Measurements from ENCODE around the gene ATPAF2.
"Not testable (repeated sequence)": the region's sequence is repeated elsewhere in the genome, so short reads cannot be mapped to it uniquely, and the experiment has no call there.

ATPAF2 gene

GRCh38 chr17:18009609-18010420, 29.2 kb downstream of the ATPAF2 start:
- DNase-seq (ENCODE audit: low read depth) = no peak

DNA sequence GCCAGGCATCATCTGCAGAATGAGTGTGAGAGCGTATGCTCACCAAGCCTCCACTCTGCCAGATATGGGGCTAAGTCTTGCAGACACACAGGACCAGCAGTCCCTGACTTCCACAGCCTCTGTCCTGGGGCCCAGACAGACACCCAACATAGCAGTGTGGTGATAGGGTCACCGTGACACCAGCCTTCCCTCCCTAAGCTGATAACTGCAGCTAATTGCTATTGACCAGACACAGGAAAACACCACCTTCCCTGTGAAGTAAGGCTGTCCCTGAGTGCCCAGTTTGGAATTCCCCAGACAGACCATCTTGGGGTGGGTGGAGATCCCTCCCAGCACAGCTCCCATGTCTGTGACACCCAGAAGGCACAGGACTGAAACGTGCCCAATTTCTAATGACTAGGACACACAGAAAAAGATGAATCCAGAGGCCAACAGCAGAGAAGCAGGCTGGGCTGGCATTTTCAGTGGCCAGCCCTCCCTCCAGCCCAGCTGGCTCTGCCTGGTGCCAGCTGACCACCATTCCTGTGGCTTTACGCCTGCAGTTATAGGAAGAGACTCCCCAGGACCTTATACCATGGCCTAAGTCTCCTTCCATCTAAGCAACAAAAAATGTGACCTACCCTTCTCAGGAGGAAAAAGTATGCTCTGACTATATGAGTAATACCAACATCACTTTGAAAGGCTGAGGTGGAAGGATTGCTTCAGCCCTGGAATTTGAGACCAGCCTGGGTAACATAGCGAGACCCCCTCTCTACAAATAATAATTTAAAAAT, 30.3 kb downstream of the ATPAF2 start:
- DNase-seq (ENCODE audit: low read depth) = peak; percentile 16

DNA sequence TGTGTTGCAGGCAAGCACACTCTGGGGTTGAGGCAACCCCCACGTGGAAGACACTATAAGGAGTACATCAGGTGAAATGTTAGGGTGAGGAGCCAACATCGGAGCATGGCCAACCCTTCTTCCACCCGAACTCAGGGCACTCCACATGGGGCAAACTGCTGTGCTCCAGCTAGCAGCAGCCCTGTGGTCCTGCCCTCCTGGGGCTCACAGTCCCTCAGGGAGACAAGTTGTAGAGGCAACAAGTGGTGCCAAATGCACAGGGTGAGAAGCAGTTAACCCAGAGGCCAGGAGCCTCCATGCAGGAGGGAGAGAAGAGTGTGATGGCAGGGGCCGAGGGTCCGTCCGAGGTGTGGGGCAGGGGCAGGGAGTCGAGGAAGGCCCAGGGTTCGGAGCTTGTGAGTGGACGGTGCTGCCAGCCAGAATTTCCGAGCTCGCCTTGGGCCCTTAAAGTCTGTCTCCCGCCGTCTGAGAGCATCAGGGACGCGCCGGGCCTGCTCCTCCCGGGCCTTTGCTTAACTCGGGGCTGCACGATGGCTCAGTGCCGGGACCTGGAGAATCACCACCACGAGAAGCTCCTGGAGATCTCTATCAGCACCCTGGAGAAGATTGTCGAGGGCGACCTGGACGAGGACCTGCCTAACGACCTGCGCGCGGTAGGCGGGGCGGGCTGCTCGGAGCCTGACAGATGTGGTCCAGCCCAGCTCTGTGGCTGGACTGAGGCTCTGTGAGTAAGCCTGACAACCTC, 32.3 kb downstream of the ATPAF2 start:
- DNase-seq (ENCODE audit: low read depth) = no peak

DNA sequence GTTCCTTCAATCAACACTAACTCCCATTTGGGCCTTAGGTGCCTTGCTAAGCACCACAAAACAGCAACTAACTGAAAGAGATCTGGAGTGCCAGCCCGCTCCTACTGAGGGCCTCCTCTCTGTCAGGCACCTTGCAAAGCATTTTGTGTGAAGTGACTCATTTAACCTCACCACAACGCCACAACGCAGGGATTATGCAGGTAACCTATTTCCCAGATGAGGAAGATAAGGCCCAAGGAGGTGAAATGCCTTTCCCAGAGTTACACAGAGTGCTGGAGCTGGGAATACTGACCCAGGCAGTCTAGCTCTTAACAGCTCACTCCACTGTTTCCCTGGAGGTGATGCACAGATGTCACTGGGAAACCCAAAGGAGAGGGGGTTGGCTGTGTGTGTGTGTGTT, 33.5 kb downstream of the ATPAF2 start:
- no peak for DNase-seq (ENCODE audit: low read depth)

GRCh38 chr17:18004884-18005305, 34.1 kb downstream of the ATPAF2 start:
- no peak for DNase-seq (ENCODE audit: low read depth)

- no peak for DNase-seq (ENCODE audit: low read depth)
Measured at GRCh38 chr17:18004345-18004744, 34.6 kb downstream of the ATPAF2 start.

DNA sequence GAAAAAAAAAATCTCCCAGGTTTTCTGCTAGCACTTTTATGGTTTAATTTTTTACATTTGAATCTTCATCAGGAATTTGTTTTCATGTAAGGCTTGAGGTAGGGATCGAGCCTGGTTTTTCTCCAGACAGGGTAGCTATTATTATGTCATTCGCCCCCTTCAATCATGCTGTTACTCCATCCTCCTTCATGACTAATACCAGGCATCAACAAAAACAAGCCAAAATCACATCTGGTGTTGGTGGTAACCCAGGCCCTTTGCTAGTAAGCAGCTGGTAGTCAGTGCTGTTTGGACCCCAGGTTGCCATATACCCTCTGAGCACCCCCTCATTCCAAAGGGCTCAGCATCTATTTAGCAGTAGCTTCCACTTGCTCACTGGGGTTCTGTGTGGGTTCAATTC, 36.8 kb downstream of the ATPAF2 start:
- peak; percentile 21 for DNase-seq (ENCODE audit: low read depth)

DNA sequence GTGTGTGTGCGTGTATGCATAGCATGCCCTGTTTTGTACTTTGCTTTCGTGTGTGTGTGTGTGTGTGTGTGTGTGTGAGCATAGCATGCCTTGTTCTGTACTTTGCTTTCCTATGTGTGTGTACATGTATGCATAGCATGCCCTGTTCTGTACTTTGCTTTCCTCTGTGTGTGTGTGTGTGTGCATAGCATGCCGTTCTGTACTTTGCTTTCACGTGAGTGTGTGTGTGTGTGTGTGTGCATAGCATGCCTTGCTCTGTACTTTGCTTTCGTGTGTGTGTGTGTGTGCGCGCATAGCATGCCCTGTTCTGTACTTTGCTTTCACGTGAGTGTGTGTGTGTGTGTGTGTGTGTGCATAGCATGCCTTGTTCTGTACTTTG, 38.9 kb downstream of the ATPAF2 start:
- DNase-seq (ENCODE audit: low read depth) = no peak

DNA sequence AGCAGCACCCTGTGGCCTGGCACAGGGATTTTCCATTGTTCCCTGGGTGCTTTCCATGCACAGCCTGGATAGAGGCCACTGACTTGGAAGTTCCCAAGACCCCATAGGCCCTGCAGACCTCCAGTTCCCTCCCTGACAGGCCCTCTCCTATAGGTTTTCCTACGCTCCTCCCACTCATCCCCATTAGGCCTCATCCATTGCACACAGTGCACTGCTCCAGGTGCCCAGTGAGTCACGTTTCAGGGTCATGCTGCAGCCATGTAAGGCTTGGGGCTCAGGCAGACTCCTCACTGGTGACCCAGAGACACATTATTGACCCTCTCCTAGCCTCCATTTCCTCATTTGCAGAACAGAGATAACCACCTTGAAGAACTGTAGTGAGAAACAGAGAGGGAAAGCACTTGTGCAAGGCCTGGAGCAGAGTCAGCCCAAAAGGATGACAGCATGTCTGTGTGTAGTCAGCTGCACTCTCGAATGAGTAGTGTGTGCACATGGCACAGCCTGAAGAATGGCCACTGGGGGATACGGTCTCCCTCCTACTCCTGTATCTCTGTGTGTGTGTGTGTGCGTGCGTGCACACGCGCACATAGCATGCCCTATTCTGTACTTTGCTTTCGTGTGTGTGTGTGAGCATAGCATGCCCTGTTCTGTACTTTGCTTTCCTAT, 39.5 kb downstream of the ATPAF2 start:
- no peak for DNase-seq (ENCODE audit: low read depth)

DNA sequence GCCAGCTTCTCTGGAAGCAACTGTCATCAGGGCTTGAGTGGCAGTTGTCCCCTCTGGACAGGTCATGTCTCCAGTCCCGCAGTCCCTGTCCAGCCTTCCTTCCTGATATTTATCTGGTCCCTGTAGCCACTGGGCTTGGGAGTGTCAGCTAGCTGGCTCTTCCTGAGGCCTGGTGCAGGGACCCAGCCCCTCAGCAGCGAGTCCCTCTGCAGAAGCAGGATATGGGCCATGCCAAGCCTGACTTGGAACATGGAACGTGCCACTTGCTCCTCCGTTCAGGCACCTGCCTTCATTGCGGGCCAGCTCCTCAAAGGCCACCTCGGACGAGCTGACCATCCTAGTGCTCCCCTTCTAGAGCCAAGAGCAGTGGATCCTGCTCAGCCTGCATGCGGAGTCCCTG, 40.0 kb downstream of the ATPAF2 start:
- DNase-seq (ENCODE audit: low read depth) = no peak

DNA sequence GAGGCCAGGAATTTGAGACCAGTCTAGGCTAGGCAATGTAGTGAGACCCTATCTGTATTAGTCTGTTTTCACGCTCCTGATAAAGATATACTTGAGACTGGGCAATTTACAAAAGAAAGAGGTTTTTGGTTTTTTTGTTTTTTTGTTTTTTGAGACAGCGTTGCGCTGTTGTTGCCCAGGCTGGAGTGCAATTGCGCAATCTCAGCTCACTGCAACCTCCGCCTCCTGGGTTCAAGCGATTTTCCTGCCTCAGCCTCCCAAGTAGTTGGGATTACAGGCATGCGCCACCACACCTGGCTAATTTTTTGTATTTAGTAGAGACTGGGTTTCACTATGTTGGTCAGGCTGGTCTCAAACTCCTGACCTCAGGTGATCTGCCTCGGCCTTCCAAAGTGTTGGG, 43.1 kb downstream of the ATPAF2 start:
- DNase-seq (ENCODE audit: low read depth) = not testable (repeated sequence)

- DNase-seq (ENCODE audit: low read depth) = no peak
Measured at GRCh38 chr17:17994271-17995069, 44.5 kb downstream of the ATPAF2 start.

- DNase-seq (ENCODE audit: low read depth) = no peak
Measured at GRCh38 chr17:17993852-17994251, 45.1 kb downstream of the ATPAF2 start.

GRCh38 chr17:17993366-17993765, 45.6 kb downstream of the ATPAF2 start:
- DNase-seq (ENCODE audit: low read depth) = no peak

DNA sequence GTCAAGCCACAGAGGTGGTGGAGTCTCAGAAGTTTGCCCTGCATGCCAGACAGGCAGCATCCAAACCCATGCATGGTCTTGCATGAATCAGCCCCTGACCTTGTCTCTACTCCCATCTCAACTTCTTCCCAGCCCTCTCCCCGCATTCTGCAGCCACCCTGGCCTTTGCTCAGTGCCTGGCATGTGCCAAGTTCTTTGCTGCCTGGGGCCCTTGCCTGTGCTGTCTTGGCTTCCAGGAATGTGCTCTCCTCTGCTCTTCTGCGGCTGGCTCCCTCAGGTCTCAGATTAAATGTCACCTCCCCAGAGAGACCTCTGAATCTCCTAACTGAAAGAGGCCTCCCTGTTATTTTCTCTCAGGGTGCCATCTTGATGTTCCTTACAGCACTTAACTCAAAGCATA, 48.7 kb downstream of the ATPAF2 start:
- no peak for DNase-seq (ENCODE audit: low read depth)

GRCh38 chr17:17989618-17990017, 49.4 kb downstream of the ATPAF2 start:
- no peak for DNase-seq (ENCODE audit: low read depth)

GRCh38 chr17:17989081-17989480, 49.9 kb downstream of the ATPAF2 start:
- DNase-seq (ENCODE audit: low read depth) = no peak

- DNase-seq (ENCODE audit: low read depth) = no peak
Measured at GRCh38 chr17:17988427-17988945, 50.5 kb downstream of the ATPAF2 start.

GRCh38 chr17:17987901-17988300, 51.1 kb downstream of the ATPAF2 start:
- DNase-seq (ENCODE audit: low read depth) = no peak

- DNase-seq (ENCODE audit: low read depth) = no peak
Measured at GRCh38 chr17:17987187-17987896, 51.6 kb downstream of the ATPAF2 start.

Measured in GM04504 (cell line).